Measurements from ENCODE around the gene HSPB8.

HSPB8 gene

DNA sequence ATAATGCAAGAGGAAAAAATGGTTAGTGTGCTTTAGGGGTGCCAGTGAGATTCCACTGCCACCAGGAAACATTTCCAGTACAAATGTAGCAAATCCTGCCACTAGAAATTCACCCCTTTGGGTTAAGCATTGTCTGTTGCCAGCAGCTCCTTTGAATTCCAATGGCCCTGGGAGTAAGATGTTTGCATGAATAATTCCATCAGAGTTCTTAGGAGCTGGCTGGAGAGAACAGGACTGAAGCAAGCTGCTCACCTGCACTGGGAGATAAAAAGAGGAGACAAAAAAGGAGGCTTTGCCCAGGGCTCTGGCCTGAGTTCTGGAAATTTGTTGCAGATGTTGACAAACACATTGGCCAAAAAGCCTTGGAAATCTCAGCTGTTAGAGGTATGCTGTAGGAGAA, 57.6 kb downstream of the HSPB8 start:
- TF ChIP-seq, protein P1, sequence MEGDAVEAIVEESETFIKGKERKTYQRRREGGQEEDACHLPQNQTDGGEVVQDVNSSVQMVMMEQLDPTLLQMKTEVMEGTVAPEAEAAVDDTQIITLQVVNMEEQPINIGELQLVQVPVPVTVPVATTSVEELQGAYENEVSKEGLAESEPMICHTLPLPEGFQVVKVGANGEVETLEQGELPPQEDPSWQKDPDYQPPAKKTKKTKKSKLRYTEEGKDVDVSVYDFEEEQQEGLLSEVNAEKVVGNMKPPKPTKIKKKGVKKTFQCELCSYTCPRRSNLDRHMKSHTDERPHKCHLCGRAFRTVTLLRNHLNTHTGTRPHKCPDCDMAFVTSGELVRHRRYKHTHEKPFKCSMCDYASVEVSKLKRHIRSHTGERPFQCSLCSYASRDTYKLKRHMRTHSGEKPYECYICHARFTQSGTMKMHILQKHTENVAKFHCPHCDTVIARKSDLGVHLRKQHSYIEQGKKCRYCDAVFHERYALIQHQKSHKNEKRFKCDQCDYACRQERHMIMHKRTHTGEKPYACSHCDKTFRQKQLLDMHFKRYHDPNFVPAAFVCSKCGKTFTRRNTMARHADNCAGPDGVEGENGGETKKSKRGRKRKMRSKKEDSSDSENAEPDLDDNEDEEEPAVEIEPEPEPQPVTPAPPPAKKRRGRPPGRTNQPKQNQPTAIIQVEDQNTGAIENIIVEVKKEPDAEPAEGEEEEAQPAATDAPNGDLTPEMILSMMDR (IDR thresholded peaks at IDR 0.05; ENCODE audit: extremely low read depth, missing control alignments) = no peak
- DNase-seq (ENCODE audit: low spot score) = no peak

DNA sequence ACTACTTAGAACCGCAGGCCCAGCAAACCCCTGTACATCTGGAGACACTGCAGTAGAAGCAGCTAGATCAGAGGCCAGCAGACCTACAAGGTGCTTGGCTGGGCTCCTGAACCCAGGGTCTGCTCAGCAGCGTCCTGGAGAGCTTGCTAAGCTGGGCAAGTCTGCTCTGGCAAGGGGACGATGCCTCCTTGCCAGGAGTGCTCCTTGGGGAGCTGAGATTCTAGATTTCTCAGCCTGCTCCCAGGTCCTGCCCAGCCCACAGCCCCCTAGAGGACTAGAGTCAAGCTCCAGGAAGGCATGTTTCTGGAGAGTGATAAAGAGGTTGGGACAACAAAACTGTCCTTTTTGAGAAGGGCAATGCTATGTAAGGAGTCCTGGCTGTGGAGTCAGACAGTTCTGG, 60.3 kb downstream of the HSPB8 start:
- TF ChIP-seq, protein P1 (IDR thresholded peaks at IDR 0.05; ENCODE audit: extremely low read depth, missing control alignments) = no peak

DNA sequence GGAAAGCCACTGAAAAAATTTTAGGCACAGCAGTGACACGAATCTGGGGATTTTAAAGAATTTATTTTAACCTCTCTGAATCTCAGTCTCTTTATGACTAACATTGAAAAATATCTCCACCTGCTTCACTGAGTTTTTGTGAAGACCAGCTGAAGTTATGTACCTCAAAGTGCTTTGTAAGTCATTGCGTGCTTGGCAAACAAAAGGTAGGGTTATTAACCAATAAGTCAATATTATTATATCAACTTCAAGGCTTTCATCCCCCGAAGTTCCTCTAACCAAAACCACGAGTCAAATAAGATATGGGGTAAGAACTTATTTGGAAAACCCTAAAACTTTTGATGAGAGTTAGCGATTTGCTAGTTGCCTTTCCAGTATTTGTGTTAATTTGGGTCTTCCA, 62.3 kb downstream of the HSPB8 start:
- no peak for DNase-seq (ENCODE audit: low spot score)
- TF ChIP-seq, protein P1 (IDR thresholded peaks at IDR 0.05; ENCODE audit: extremely low read depth, missing control alignments) = no peak

More for the DNA sequence above, 60.3 kb downstream of the HSPB8 start:
- DNase-seq (ENCODE audit: low spot score) = no peak

DNA sequence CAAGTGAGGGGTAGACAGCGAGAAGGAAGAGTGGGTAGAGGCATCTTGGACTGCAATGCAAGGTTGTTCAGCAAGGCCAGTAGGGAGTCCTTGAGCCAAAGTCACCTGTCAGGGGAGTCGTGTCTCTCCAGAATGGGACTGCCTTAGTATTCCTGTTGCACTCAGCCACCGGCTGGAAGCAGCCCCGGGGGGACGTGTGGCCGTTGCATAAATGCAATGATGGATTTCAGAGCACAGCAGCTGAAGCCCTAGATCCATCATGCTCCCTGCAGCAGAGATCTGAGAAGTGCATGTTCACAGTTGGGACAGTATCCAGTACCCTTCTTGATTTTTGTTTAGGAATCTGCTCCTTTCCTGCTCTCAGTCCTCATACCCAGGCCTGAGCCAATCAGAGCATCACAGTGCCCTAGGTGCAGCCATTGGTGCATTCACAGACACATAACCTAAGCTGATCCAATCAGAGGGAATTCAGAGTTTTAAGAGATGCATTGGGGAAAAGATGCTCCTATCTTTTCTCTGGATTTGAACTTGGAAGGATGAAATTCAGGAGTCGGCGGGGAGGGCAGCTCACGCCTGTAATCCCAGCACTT, 62.9 kb downstream of the HSPB8 start:
- TF ChIP-seq, protein P1 (IDR thresholded peaks at IDR 0.05; ENCODE audit: extremely low read depth, missing control alignments) = no peak
- no peak for DNase-seq (ENCODE audit: low spot score)
